GM21529 (cell line): ENCODE data around the gene PRMT2.
A peak's percentile ranks its signal among the peaks of the same experiment; 100 is the strongest.
"Not testable (repeated sequence)": the region's sequence is repeated elsewhere in the genome, so short reads cannot be mapped to it uniquely, and the experiment has no call there.

Experiments
- ATAC-seq: cut with Tn5 transposase; IDR thresholded peaks from one replicate; pipeline ENCODE4 v1.9.1; 2021; ENCODE audit not compliant: unreplicated experiment

PRMT2 gene

GRCh38 chr21:46617267-46618051, 18.0 kb upstream of the PRMT2 start:
- ATAC-seq = no peak

GRCh38 chr21:46618738-46619379, 16.6 kb upstream of the PRMT2 start:
- no peak for ATAC-seq

- ATAC-seq = no peak
Observed at GRCh38 chr21:46619846-46620245, 15.6 kb upstream of the PRMT2 start.

- ATAC-seq = no peak
Observed at GRCh38 chr21:46620846-46621245, 14.6 kb upstream of the PRMT2 start.

GRCh38 chr21:46621457-46622182, 13.9 kb upstream of the PRMT2 start:
- ATAC-seq = no peak

- no peak for ATAC-seq
Observed at GRCh38 chr21:46622226-46622625, 13.2 kb upstream of the PRMT2 start.

GRCh38 chr21:46624050-46624449, 11.4 kb upstream of the PRMT2 start:
- ATAC-seq = no peak

GRCh38 chr21:46625759-46626158, 9.7 kb upstream of the PRMT2 start:
- no peak for ATAC-seq

GRCh38 chr21:46626536-46626935, 8.9 kb upstream of the PRMT2 start:
- ATAC-seq = no peak

- no peak for ATAC-seq
Observed at GRCh38 chr21:46626975-46627501, 8.4 kb upstream of the PRMT2 start.

GRCh38 chr21:46627726-46628125, 7.7 kb upstream of the PRMT2 start:
- ATAC-seq = no peak

GRCh38 chr21:46628868-46629267, 6.6 kb upstream of the PRMT2 start:
- no peak for ATAC-seq

GRCh38 chr21:46630915-46631314, 4.6 kb upstream of the PRMT2 start:
- not testable (repeated sequence) for ATAC-seq

GRCh38 chr21:46633566-46633965, 1.9 kb upstream of the PRMT2 start:
- ATAC-seq = no peak

- ATAC-seq = no peak
Observed at GRCh38 chr21:46634427-46634826, 1.0 kb upstream of the PRMT2 start.

- peak; percentile 26 for ATAC-seq
Observed at GRCh38 chr21:46634966-46635323, 529 bp upstream of the PRMT2 start.

- ATAC-seq = no peak
Observed at GRCh38 chr21:46636181-46636512, 673 bp downstream of the PRMT2 start.

- no peak for ATAC-seq
Observed at GRCh38 chr21:46636550-46637285, 1.2 kb downstream of the PRMT2 start.

GRCh38 chr21:46637952-46638746, 2.7 kb downstream of the PRMT2 start:
- no peak for ATAC-seq
